HepG2 (cell line): ENCODE results near the gene PLXND1. TPM values are rescaled to one million over a fixed set of nuclear protein-coding genes. Genes with fewer than 3 reads are reported as not detected.

Experiments used
- ARNTL ChIP-seq: sonication (generic); formaldehyde crosslinking; IDR thresholded peaks from 2 replicates; pipeline ENCODE4 v1.4.0; 2020; ENCODE audit warnings: mild to moderate bottlenecking, missing genetic modification reagents
- GABPA ChIP-seq, 2 experiments: IDR thresholded peaks; 2 replicates each; pipeline ENCODE4 v1.6.1; 2011 to 2016; ENCODE audit warnings: low read depth in 2 of 2, low read length in 1 of 2, missing biosample characterization in 1 of 2, missing genetic modification characterization in 1 of 2
- PAWR ChIP-seq: sonication (generic); formaldehyde crosslinking; IDR thresholded peaks from 2 replicates; pipeline ENCODE4 v1.4.0; 2020; ENCODE audit warnings: missing genetic modification reagents, mild to moderate bottlenecking, borderline replicate concordance
- SALL2 ChIP-seq: sonication (generic); formaldehyde crosslinking; IDR thresholded peaks from 2 replicates; pipeline ENCODE4 v1.8.1; 2023; ENCODE audit warnings: mild to moderate bottlenecking, missing genetic modification reagents, inconsistent platforms
- SRY ChIP-seq: sonication (generic); formaldehyde crosslinking; IDR thresholded peaks from 2 replicates; pipeline ENCODE4 v1.8.0; 2022; ENCODE audit warnings: mild to moderate bottlenecking, missing genetic modification reagents
- SUZ12 ChIP-seq: fragments of 150-350 bp; IDR thresholded peaks from 2 replicates; pipeline ENCODE4 v1.6.1; 2014; ENCODE audit warnings: low read depth, low read length
- TBX2 ChIP-seq: sonication (generic); formaldehyde crosslinking; IDR thresholded peaks from 2 replicates; pipeline ENCODE4 v1.5.0; 2020; ENCODE audit warnings: missing genetic modification reagents, mild to moderate bottlenecking, borderline replicate concordance
- TCF7 ChIP-seq: sonication (generic); IDR thresholded peaks from 2 replicates; pipeline ENCODE4 v1.6.1; 2016; ENCODE audit warnings: antibody characterized with exemption, low read depth
- TMF1 ChIP-seq: sonication (generic); formaldehyde crosslinking; IDR thresholded peaks from 2 replicates; pipeline ENCODE4 v1.8.1; 2022; ENCODE audit warnings: low read depth, missing genetic modification reagents
- UBTF ChIP-seq: sonication (generic); formaldehyde crosslinking; IDR thresholded peaks from 2 replicates; pipeline ENCODE4 v1.4.0; 2020; ENCODE audit warnings: mild to moderate bottlenecking, missing genetic modification reagents
- ZFP82 ChIP-seq: sonication (generic); formaldehyde crosslinking; IDR thresholded peaks from 2 replicates; pipeline ENCODE4 v1.5.1; 2020; ENCODE audit warnings: mild to moderate bottlenecking, missing genetic modification reagents, borderline replicate concordance
- ZNF501 ChIP-seq: sonication (generic); formaldehyde crosslinking; IDR thresholded peaks from 2 replicates; pipeline ENCODE4 v1.5.1; 2020; ENCODE audit warnings: mild to moderate bottlenecking, moderate library complexity, missing genetic modification reagents
- ZNF556 ChIP-seq: sonication (generic); formaldehyde crosslinking; IDR thresholded peaks from 2 replicates; pipeline ENCODE4 v1.4.0; 2020; ENCODE audit warnings: mild to moderate bottlenecking, missing genetic modification reagents, borderline replicate concordance
- polyA plus RNA-seq, 8 experiments: library from polyadenylated mRNA; depleted of rRNA in 3 of 8; stranded (reverse) in 7 of 8; unstranded in 1 of 8; fragments of >200 nt; fragmentation: Illumina TruSeq in 4 of 8; extraction: Trizol in 4 of 8; gene quantifications; 2 replicates each; pipeline versions ENCODE4 v1.2.1 to v1.2.3, GENCODE V29; 2011 to 2016; ENCODE audit warnings: low read depth in 4 of 8, missing spikeins in 1 of 8, mixed read lengths in 1 of 8; ENCODE audit not compliant: insufficient read depth in 1 of 8
- total RNA-seq, 5 experiments: library from RNA; depleted of rRNA; stranded (reverse); fragments of >200 nt; fragmentation: Illumina TruSeq; extraction: Trizol; gene quantifications; 2 replicates each; pipeline ENCODE4 v1.2.3, GENCODE V29; 2016; ENCODE audit warnings: low read depth in 1 of 5
- TF ChIP-seq, protein P1 (sequence below): sonication (generic); formaldehyde crosslinking; conservative IDR thresholded peaks from 2 replicates; pipeline ENCODE4 v1.4.0; 2020; ENCODE audit warnings: missing genetic modification reagents
- TF ChIP-seq, protein P2 (sequence below): sonication (generic); formaldehyde crosslinking; IDR thresholded peaks from 2 replicates; pipeline ENCODE4 v1.8.0; 2022; ENCODE audit warnings: mild to moderate bottlenecking, missing genetic modification reagents, moderate library complexity
- TF ChIP-seq, protein P3 (sequence below): sonication (generic); formaldehyde crosslinking; IDR thresholded peaks from 2 replicates; pipeline ENCODE4 v1.8.1; 2023; ENCODE audit warnings: mild to moderate bottlenecking, inconsistent platforms, moderate library complexity, missing genetic modification reagents, borderline replicate concordance
- TF ChIP-seq, protein P4 (sequence below): sonication (generic); formaldehyde crosslinking; IDR thresholded peaks from 2 replicates; pipeline ENCODE4 v1.4.0; 2020; ENCODE audit warnings: missing genetic modification reagents, borderline replicate concordance
- TF ChIP-seq, protein P5 (sequence below): sonication (generic); formaldehyde crosslinking; IDR thresholded peaks from 2 replicates; pipeline ENCODE4 v1.5.1; 2020; ENCODE audit warnings: mild to moderate bottlenecking, missing genetic modification reagents, moderate library complexity

PLXND1 gene
- total and polyA plus RNA-seq, 2 of the 13 experiments (the other 11 are each of a cell fraction or from before 2014, with no cell fraction given): 15.9 to 42.0 TPM

DNA sequence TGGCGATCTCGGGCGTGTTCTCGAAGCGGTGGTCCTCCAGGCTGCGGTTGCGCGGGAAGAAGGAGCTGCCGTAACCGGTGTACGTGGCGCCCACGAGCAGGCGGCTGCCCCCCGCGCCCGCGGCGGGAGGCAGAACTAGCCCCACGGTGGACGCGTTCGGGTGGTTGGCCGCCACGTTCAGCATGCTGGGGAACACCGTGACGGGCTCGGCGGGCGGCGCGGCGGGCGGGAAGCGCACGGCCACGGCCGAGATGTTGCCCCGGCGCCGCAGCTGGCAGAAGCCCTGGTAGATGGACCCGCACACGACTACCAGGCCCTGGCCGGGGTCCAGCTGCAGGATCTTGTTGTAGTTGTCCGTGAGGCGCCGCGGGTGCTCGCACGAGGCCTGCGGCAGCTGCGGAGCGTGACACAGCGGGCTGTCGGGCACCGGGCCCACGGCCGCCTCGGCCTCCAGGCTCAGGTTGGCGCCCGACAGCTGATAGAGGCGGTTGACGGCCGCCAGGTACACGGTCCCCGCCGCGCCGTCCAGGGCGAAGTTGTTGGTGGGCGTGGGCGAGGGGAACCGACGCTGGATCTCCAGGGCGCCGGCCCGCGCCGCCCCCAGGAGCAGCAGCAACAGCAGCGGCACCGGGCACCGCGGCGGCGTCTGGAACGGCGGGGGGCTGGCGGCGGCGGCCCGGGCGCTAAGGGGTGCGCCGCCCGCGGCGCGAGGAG is 397 bp downstream of the PLXND1 start (continued):
- TF ChIP-seq UBTF (CRISPR knock-in tag) (peak; percentile 86), SALL2 (CRISPR knock-in tag) (peak; percentile 7; the same call in 1 of the 2 replicates), ZNF501 (CRISPR knock-in tag) (peak; percentile 42), PAWR (no peak), ZNF556 (no peak; the same call in 1 of the 2 replicates), TMF1 (CRISPR knock-in tag) (no peak), TCF7 (no peak), GABPA (IDR thresholded peaks at IDR 0.05; ENCODE audit: low read depth, low read length) (no peak), GABPA (CRISPR knock-in tag; IDR thresholded peaks at IDR 0.05; ENCODE audit: low read depth) (no peak), ARNTL (CRISPR knock-in tag) (0 out of 2 replicates have a peak, but pooled peaks have one; percentile 34), SRY (CRISPR knock-in tag) (peak; percentile 85), TBX2 (CRISPR knock-in tag) (peak; percentile 63; the same call in 1 of the 2 replicates), SUZ12 (no peak), ZFP82 (CRISPR knock-in tag) (0 out of 2 replicates have a peak, but pooled peaks have one; percentile 27)
- TF ChIP-seq, protein P1, sequence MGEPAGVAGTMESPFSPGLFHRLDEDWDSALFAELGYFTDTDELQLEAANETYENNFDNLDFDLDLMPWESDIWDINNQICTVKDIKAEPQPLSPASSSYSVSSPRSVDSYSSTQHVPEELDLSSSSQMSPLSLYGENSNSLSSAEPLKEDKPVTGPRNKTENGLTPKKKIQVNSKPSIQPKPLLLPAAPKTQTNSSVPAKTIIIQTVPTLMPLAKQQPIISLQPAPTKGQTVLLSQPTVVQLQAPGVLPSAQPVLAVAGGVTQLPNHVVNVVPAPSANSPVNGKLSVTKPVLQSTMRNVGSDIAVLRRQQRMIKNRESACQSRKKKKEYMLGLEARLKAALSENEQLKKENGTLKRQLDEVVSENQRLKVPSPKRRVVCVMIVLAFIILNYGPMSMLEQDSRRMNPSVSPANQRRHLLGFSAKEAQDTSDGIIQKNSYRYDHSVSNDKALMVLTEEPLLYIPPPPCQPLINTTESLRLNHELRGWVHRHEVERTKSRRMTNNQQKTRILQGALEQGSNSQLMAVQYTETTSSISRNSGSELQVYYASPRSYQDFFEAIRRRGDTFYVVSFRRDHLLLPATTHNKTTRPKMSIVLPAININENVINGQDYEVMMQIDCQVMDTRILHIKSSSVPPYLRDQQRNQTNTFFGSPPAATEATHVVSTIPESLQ: no peak
- TF ChIP-seq, protein P2, sequence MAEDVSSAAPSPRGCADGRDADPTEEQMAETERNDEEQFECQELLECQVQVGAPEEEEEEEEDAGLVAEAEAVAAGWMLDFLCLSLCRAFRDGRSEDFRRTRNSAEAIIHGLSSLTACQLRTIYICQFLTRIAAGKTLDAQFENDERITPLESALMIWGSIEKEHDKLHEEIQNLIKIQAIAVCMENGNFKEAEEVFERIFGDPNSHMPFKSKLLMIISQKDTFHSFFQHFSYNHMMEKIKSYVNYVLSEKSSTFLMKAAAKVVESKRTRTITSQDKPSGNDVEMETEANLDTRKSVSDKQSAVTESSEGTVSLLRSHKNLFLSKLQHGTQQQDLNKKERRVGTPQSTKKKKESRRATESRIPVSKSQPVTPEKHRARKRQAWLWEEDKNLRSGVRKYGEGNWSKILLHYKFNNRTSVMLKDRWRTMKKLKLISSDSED (CRISPR knock-in tag): 0 out of 2 replicates have a peak, but pooled peaks have one; percentile 40
- TF ChIP-seq, protein P3, sequence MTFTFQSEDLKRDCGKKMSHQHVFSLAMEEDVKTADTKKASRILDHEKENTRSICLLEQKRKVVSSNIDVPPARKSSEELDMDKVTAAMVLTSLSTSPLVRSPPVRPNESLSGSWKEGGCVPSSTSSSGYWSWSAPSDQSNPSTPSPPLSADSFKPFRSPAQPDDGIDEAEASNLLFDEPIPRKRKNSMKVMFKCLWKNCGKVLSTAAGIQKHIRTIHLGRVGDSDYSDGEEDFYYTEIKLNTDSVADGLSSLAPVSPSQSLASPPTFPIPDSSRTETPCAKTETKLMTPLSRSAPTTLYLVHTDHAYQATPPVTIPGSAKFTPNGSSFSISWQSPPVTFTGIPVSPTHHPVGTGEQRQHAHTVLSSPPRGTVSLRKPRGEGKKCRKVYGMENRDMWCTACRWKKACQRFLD (CRISPR knock-in tag): peak; percentile 71; the same call in 1 of the 2 replicates
- TF ChIP-seq, protein P4, sequence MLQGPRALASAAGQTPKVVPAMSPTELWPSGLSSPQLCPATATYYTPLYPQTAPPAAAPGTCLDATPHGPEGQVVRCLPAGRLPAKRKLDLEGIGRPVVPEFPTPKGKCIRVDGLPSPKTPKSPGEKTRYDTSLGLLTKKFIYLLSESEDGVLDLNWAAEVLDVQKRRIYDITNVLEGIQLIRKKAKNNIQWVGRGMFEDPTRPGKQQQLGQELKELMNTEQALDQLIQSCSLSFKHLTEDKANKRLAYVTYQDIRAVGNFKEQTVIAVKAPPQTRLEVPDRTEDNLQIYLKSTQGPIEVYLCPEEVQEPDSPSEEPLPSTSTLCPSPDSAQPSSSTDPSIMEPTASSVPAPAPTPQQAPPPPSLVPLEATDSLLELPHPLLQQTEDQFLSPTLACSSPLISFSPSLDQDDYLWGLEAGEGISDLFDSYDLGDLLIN (CRISPR knock-in tag): no peak
- TF ChIP-seq, protein P5, sequence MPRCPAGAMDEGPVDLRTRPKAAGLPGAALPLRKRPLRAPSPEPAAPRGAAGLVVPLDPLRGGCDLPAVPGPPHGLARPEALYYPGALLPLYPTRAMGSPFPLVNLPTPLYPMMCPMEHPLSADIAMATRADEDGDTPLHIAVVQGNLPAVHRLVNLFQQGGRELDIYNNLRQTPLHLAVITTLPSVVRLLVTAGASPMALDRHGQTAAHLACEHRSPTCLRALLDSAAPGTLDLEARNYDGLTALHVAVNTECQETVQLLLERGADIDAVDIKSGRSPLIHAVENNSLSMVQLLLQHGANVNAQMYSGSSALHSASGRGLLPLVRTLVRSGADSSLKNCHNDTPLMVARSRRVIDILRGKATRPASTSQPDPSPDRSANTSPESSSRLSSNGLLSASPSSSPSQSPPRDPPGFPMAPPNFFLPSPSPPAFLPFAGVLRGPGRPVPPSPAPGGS (CRISPR knock-in tag): peak; percentile 94; the same call in 1 of the 2 replicates
